ENCODE data around the gene PRDM16. TPM values are rescaled to one million over a fixed set of nuclear protein-coding genes. Genes with fewer than 3 reads are reported as not detected.

The PRDM16 gene
- polyA plus RNA-seq, 2 donors: 0.15 to 0.28 TPM

DNA sequence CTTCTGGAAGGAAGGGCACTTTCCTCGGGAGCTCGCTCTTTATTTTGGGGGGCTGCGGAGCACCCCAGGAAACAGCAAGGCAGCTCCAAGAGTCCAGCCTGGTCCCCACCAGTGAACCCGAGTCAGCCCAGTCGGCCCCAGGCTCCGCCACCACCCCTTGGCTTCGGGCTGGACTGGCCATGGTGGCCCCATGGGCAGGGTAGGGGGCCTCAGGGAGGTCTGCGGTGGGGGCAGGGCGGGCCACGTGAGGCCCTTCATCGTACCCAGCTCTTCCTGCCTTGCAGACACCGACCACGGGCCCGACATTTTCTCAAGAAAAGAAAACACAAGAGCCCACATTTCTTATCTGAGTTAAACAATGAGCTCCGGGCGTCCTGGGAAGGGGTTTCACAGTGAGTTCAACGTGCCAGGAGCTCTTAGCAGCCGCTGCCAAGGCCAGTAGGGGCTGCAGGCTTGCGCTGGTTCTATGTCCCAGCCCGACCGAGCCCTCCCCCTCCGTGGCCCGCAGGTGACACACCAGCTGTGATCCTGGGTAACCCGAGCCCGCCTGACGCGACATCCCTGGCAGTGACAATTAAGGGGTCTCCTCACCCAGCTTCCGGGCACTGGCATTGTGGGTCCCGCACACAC lies 66.2 kb downstream of the PRDM16 start:
- 53 to 61% methylated on average over 29 of the region's 29 CpGs for WGBS, 2 donors
- no peaks in the 10 kb centered on the region for H3K36me3 ChIP-seq (ENCODE audit: control insufficient read depth in 2 of 2, insufficient read depth in 2 of 2, low read length in 1 of 2)
- no peaks in the 10 kb centered on the region for H3K9me3 ChIP-seq (ENCODE audit: control insufficient read depth in 2 of 2, insufficient read depth in 1 of 2, low read depth in 1 of 2, low read length in 1 of 2)
- no peaks in the 10 kb centered on the region for H3K4me1 ChIP-seq (ENCODE audit: control insufficient read depth in 2 of 2, insufficient read depth in 2 of 2, low read length in 1 of 2)
- no peak overlapping the region for H3K4me3 ChIP-seq (ENCODE audit: low read depth in 1 of 2, low read length in 2 of 2)
- no peaks in the 10 kb centered on the region for H3K27me3 ChIP-seq (ENCODE audit: control insufficient read depth in 1 of 2, insufficient read depth in 2 of 2, low read length in 2 of 2)
- H3K27ac ChIP-seq (ENCODE audit: low read depth in 2 of 2, low read length in 1 of 2): no peak overlapping the region

DNA sequence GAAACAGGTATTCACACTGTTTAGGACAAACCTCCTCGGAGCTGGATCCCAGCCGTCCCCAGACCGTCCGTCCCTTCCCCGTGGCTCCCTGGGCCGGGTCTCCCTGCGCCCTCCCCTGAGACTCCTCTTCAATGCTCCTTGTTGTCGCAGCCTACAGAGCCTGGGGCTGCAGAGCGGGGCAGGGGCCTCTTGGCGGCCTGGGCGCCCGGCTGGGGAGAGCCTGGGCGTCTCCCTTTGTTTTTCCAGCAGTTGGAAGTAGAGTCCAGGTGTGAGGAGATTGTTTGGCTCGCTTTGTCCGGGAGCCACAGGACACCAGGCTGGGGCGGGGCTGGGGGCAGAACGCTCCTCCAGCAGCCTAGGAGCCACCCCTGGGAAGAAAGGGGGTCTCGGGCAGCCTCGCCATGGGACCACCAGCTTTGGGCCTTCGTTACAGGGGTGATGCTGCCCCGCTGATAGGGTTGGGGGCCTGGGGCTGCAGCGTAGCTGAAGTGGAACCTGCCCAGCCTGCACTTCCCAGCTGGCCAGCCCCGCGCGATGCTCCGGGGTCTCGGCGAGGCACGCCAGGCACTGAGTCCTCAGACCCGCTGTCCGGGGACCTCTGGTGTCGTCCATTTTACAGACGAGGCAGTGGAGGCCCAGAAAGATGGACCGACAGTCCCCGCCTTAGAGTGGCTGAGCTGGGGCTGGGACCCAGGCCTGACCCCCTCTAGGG lies 66.9 kb downstream of the PRDM16 start:
- no peaks in the 10 kb centered on the region for H3K27me3 ChIP-seq (ENCODE audit: control insufficient read depth in 1 of 2, insufficient read depth in 2 of 2, low read length in 2 of 2)
- H3K4me1 ChIP-seq (ENCODE audit: control insufficient read depth in 2 of 2, insufficient read depth in 2 of 2, low read length in 1 of 2): no peaks in the 10 kb centered on the region
- 73 to 77% methylated on average over 35 of the region's 35 CpGs for WGBS, 2 donors
- no peaks in the 10 kb centered on the region for H3K36me3 ChIP-seq (ENCODE audit: control insufficient read depth in 2 of 2, insufficient read depth in 2 of 2, low read length in 1 of 2)
- no peaks in the 10 kb centered on the region for H3K9me3 ChIP-seq (ENCODE audit: control insufficient read depth in 2 of 2, insufficient read depth in 1 of 2, low read depth in 1 of 2, low read length in 1 of 2)
- H3K27ac ChIP-seq (ENCODE audit: low read depth in 2 of 2, low read length in 1 of 2): no peak overlapping the region
- H3K4me3 ChIP-seq (ENCODE audit: low read depth in 1 of 2, low read length in 2 of 2): no peak overlapping the region

DNA sequence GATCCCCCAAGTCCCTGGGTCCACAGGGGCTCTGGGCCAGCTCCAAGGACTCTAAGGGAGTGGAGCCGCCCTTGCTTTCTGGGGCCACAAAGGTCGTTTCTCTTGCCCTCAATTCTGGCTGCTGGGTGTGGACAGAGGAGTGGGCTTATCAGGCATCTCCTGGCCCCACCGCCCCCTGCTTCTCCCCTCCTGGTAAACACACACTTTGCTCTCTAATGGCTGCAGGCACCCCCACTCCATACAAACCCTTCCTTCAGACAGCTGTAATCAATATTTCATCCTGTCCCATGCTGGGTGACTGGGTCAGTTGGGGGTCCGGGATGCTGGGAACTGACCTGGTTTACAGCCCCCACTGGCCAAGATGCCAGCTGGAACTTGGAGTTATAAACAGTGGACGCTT lies 67.5 kb downstream of the PRDM16 start:
- no peak overlapping the region for H3K4me3 ChIP-seq (ENCODE audit: low read depth in 1 of 2, low read length in 2 of 2)
- H3K4me1 ChIP-seq (ENCODE audit: control insufficient read depth in 2 of 2, insufficient read depth in 2 of 2, low read length in 1 of 2): no peaks in the 10 kb centered on the region
- H3K9me3 ChIP-seq (ENCODE audit: control insufficient read depth in 2 of 2, insufficient read depth in 1 of 2, low read depth in 1 of 2, low read length in 1 of 2): no peaks in the 10 kb centered on the region
- H3K27me3 ChIP-seq (ENCODE audit: control insufficient read depth in 1 of 2, insufficient read depth in 2 of 2, low read length in 2 of 2): no peaks in the 10 kb centered on the region
- H3K27ac ChIP-seq (ENCODE audit: low read depth in 2 of 2, low read length in 1 of 2): no peak overlapping the region
- WGBS, 2 donors: 66 to 68% methylated on average over 5 of the region's 5 CpGs
- no peaks in the 10 kb centered on the region for H3K36me3 ChIP-seq (ENCODE audit: control insufficient read depth in 2 of 2, insufficient read depth in 2 of 2, low read length in 1 of 2)

DNA sequence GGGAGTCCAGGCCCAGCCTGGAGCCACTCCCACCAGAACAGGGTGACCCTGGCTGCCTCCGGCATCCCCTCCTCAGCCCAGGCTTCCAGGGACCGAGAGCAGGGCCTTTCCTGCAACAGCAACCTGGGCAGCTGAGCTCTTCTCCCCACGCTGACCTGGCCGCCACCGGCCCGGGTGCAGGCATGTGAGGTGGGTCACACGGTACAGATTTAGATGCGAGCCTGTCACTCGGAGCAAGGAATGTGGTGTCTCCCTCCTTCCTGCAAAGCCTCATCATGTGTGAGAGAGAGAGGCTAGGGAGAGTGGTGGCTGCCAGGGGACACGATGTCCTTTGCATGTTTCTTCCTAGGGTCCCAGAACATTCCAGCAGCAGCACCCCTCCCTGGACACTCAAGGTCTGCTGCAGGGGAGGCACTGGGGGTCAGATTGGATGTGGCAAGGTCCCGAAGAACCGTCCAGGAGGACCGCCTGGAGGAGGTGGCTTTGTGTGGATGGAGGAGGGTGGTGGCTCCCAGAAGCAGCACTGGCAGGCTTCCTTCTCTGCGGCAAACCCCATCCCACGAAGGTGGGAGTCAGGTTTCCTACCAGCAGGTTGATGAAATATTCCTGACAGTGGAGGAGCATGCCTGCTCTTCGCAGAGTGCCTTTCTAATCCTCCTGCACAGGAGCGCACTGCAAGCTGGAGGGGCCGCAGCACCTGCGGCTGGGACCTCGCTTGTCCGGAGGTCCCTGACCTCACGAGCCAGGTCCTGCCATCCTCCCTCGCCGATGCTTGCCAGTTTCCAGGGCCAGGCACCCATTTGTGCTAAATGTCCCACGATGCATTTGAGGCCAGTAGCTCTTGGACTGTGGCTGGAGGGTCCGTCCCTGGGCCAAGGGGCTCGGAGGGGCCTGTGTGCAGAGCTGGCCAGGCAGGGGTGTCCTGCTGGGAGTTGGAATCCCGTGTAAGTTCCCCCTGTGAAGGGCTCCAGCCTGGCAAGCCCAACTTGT lies 68.4 kb downstream of the PRDM16 start:
- Histone ChIP-seq H3K4me3 (ENCODE audit: low read depth in 1 of 2, low read length in 2 of 2) (no peak overlapping the region), H3K36me3 (ENCODE audit: control insufficient read depth in 2 of 2, insufficient read depth in 2 of 2, low read length in 1 of 2) (no peaks in the 10 kb centered on the region), H3K27ac (ENCODE audit: low read depth in 2 of 2, low read length in 1 of 2) (no peak overlapping the region)

DNA sequence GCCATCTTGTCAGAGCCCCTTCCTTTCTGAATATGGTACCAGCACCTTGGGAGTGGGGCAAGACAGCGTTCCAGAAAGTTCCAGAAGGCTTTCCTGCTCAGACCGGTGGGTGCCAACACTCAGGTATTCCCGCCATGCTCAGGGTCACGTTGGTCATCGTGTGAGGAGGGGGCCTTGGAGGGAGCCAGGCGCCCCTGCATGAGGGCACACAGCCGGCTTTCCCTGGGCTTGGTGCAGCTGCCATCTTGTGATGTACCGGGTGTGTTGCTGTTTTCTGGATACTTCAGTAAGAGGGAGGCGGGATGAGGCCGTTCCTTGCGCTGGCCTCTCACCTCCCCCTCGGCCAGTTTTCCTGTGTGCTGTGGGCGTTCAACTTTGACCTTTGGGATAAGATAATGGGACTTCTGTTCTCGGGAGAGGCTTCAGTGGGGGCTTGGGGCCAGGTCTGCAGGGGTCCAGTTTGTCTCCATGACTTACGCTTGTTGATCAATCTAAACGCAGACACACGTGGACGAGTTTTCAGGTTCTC lies 69.7 kb downstream of the PRDM16 start:
- no peaks in the 10 kb centered on the region for H3K4me1 ChIP-seq (ENCODE audit: control insufficient read depth in 2 of 2, insufficient read depth in 2 of 2, low read length in 1 of 2)
- H3K9me3 ChIP-seq (ENCODE audit: control insufficient read depth in 2 of 2, insufficient read depth in 1 of 2, low read depth in 1 of 2, low read length in 1 of 2): no peaks in the 10 kb centered on the region
- no peak overlapping the region for H3K4me3 ChIP-seq (ENCODE audit: low read depth in 1 of 2, low read length in 2 of 2)
- no peaks in the 10 kb centered on the region for H3K36me3 ChIP-seq (ENCODE audit: control insufficient read depth in 2 of 2, insufficient read depth in 2 of 2, low read length in 1 of 2)
- 75 to 79% methylated on average over 18 of the region's 18 CpGs for WGBS, 2 donors
- no peaks in the 10 kb centered on the region for H3K27me3 ChIP-seq (ENCODE audit: control insufficient read depth in 1 of 2, insufficient read depth in 2 of 2, low read length in 2 of 2)
- H3K27ac ChIP-seq (ENCODE audit: low read depth in 2 of 2, low read length in 1 of 2): no peak overlapping the region

More for the DNA sequence above, 68.4 kb downstream of the PRDM16 start:
- Histone ChIP-seq H3K9me3 (ENCODE audit: control insufficient read depth in 2 of 2, insufficient read depth in 1 of 2, low read depth in 1 of 2, low read length in 1 of 2) (no peaks in the 10 kb centered on the region), H3K4me1 (ENCODE audit: control insufficient read depth in 2 of 2, insufficient read depth in 2 of 2, low read length in 1 of 2) (no peaks in the 10 kb centered on the region), H3K27me3 (ENCODE audit: control insufficient read depth in 1 of 2, insufficient read depth in 2 of 2, low read length in 2 of 2) (no peaks in the 10 kb centered on the region)
- 75 to 80% methylated on average over 28 of the region's 28 CpGs for WGBS, 2 donors

DNA sequence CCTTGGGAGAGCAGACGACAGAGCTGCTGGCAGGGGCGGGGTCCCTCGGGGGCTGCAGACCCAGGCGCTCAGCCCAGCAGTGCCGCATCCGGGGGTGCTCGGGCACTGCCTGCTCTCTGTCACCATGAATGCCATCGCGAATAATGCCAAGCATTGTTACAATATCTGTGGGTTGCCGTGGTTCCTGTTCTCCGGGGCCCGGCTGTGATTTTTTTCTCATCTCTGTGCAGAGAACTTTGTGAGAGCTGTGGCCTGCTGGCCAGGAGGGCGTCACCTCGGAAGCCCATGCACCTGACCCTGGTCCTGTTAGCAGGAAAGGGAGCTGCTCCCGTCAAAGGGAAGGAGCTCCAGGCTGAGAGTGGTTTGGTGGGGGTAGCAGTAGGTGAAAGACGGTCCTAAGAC lies 70.4 kb downstream of the PRDM16 start:
- H3K27ac ChIP-seq (ENCODE audit: low read depth in 2 of 2, low read length in 1 of 2): no peak overlapping the region
- 60% methylated on average over 16 of the region's 16 CpGs for WGBS, 2 donors
- no peaks in the 10 kb centered on the region for H3K9me3 ChIP-seq (ENCODE audit: control insufficient read depth in 2 of 2, insufficient read depth in 1 of 2, low read depth in 1 of 2, low read length in 1 of 2)
- H3K4me1 ChIP-seq (ENCODE audit: control insufficient read depth in 2 of 2, insufficient read depth in 2 of 2, low read length in 1 of 2): no peaks in the 10 kb centered on the region
- no peaks in the 10 kb centered on the region for H3K27me3 ChIP-seq (ENCODE audit: control insufficient read depth in 1 of 2, insufficient read depth in 2 of 2, low read length in 2 of 2)
- H3K36me3 ChIP-seq (ENCODE audit: control insufficient read depth in 2 of 2, insufficient read depth in 2 of 2, low read length in 1 of 2): no peaks in the 10 kb centered on the region
- H3K4me3 ChIP-seq (ENCODE audit: low read depth in 1 of 2, low read length in 2 of 2): no peak overlapping the region

DNA sequence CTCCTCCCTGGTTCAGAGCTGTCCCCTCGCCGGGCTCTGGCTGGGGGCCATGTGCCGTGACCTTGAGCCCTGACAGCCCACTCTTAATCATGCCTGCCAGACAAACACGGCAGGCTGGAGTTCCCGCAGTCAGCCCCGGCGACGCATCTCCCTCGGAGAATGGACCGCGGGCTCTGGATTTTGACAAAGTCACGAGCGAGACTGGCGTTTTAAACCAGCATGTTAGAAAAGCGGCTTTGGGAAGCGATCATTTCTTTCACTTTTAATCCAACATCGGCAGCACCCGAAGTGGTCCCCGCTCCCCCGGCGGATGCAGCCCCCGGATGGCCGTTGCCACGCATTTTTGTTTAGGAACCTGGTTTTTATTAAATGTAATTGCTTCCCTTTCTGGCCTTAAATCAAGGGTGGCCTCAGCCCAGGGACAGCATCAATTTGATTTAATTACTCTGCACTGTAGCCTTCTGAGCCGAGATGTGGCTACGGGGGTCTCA lies 70.9 kb downstream of the PRDM16 start:
- no peak overlapping the region for H3K4me3 ChIP-seq (ENCODE audit: low read depth in 1 of 2, low read length in 2 of 2)
- no peak overlapping the region for H3K27ac ChIP-seq (ENCODE audit: low read depth in 2 of 2, low read length in 1 of 2)
- WGBS, 2 donors: 44 to 56% methylated on average over 26 of the region's 26 CpGs
- H3K4me1 ChIP-seq (ENCODE audit: control insufficient read depth in 2 of 2, insufficient read depth in 2 of 2, low read length in 1 of 2): no peaks in the 10 kb centered on the region
- H3K9me3 ChIP-seq (ENCODE audit: control insufficient read depth in 2 of 2, insufficient read depth in 1 of 2, low read depth in 1 of 2, low read length in 1 of 2): no peaks in the 10 kb centered on the region
- H3K27me3 ChIP-seq (ENCODE audit: control insufficient read depth in 1 of 2, insufficient read depth in 2 of 2, low read length in 2 of 2): no peaks in the 10 kb centered on the region
- no peaks in the 10 kb centered on the region for H3K36me3 ChIP-seq (ENCODE audit: control insufficient read depth in 2 of 2, insufficient read depth in 2 of 2, low read length in 1 of 2)

DNA sequence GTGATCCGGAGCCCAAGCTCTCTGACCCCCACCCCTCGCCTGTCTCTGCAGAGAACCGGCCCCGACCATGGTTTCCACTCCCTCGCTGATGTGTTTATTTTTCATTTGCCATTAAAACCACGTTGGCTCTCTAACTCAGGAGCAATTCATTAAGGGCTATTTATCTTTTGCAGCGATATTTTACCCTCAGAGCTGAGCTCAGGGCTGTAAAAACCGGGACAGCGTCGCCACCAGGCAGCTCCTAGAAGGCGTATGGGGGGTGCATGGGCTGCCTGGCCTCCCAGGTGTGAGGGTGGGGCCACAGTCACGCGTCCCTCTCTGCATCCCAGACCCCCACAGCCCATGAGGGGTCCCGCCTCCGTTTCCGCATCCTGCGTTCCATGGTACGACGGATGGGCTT lies 71.4 kb downstream of the PRDM16 start:
- 53 to 56% methylated on average over 19 of the region's 19 CpGs for WGBS, 2 donors

DNA sequence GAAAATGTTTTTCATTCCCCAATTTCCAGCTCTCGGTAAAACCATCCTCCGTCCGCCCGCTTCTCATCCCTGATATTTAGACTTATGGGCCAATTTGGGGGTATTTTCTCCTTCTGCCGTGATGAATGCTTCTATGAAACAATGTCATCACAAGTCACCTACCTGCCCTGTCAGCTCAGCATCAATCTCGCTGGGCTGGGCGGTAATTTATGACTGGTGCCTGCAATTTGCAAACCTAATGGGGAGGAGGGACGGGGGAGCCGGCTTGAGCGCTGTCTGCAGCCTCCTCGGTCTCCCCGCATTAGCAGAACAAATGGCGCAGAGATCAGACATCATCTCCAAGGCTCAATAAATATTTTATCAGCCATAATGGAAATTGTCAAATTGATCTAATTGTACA lies 72.1 kb downstream of the PRDM16 start:
- Histone ChIP-seq H3K4me3 (ENCODE audit: low read depth in 1 of 2, low read length in 2 of 2) (no peak overlapping the region), H3K36me3 (ENCODE audit: control insufficient read depth in 2 of 2, insufficient read depth in 2 of 2, low read length in 1 of 2) (no peaks in the 10 kb centered on the region), H3K27ac (ENCODE audit: low read depth in 2 of 2, low read length in 1 of 2) (no peak overlapping the region), H3K4me1 (ENCODE audit: control insufficient read depth in 2 of 2, insufficient read depth in 2 of 2, low read length in 1 of 2) (peaks cover 0 to 2% of the 10 kb centered on the region in 2 donors), H3K9me3 (ENCODE audit: control insufficient read depth in 2 of 2, insufficient read depth in 1 of 2, low read depth in 1 of 2, low read length in 1 of 2) (no peaks in the 10 kb centered on the region), H3K27me3 (ENCODE audit: control insufficient read depth in 1 of 2, insufficient read depth in 2 of 2, low read length in 2 of 2) (no peaks in the 10 kb centered on the region)
- 84 to 89% methylated on average over 13 of the region's 13 CpGs for WGBS, 2 donors

More for the DNA sequence above, 71.4 kb downstream of the PRDM16 start:
- H3K9me3 ChIP-seq (ENCODE audit: control insufficient read depth in 2 of 2, insufficient read depth in 1 of 2, low read depth in 1 of 2, low read length in 1 of 2): no peaks in the 10 kb centered on the region
- no peaks in the 10 kb centered on the region for H3K4me1 ChIP-seq (ENCODE audit: control insufficient read depth in 2 of 2, insufficient read depth in 2 of 2, low read length in 1 of 2)
- no peak overlapping the region for H3K4me3 ChIP-seq (ENCODE audit: low read depth in 1 of 2, low read length in 2 of 2)
- H3K27ac ChIP-seq (ENCODE audit: low read depth in 2 of 2, low read length in 1 of 2): no peak overlapping the region
- H3K36me3 ChIP-seq (ENCODE audit: control insufficient read depth in 2 of 2, insufficient read depth in 2 of 2, low read length in 1 of 2): no peaks in the 10 kb centered on the region
- no peaks in the 10 kb centered on the region for H3K27me3 ChIP-seq (ENCODE audit: control insufficient read depth in 1 of 2, insufficient read depth in 2 of 2, low read length in 2 of 2)

Data from esophagus (tissue), 2 donors.